MM.1S (cell line): ENCODE data around the gene LMNA.
A peak's percentile ranks its signal among the peaks of the same experiment; 100 is the strongest.

ENCODE experiments used
- DNase-seq: peaks from one replicate; pipeline ENCODE4 v3.0.0-alpha.2; 2015
- H2AFZ ChIP-seq: fragments of 300-600 bp; sonication (generic); 2 replicates; pipeline ENCODE4 v1.6.0; 2016; ENCODE audit warnings: antibody characterized with exemption, low read length
- H3F3A ChIP-seq: fragments of 300-600 bp; sonication (generic); 2 replicates; pipeline ENCODE4 v1.6.1; 2016; ENCODE audit warnings: mild to moderate bottlenecking, antibody characterized with exemption, low read length, moderate library complexity, mixed read lengths; ENCODE audit not compliant: insufficient read depth
- H3K27ac ChIP-seq: fragments of 300-600 bp; sonication (generic); 2 replicates; pipeline ENCODE4 v1.5.1; 2016; ENCODE audit warnings: mild to moderate bottlenecking, low read length
- H3K27me3 ChIP-seq: fragments of 300-600 bp; sonication (generic); replicated peaks from 2 replicates; pipeline ENCODE4 v1.6.0; 2016; ENCODE audit warnings: low read length; ENCODE audit not compliant: insufficient read depth
- H3K36me3 ChIP-seq: fragments of 300-600 bp; sonication (generic); replicated peaks from 2 replicates; pipeline ENCODE4 v1.6.1; 2016; ENCODE audit warnings: mild to moderate bottlenecking, low read length, mixed read lengths; ENCODE audit not compliant: insufficient read depth
- H3K4me1 ChIP-seq: fragments of 300-600 bp; sonication (generic); 2 replicates; pipeline ENCODE4 v1.6.1; 2016; ENCODE audit warnings: low read length, mixed read lengths
- H3K4me2 ChIP-seq: fragments of 300-600 bp; sonication (generic); 2 replicates; pipeline ENCODE4 v1.6.0; 2016; ENCODE audit warnings: low read depth, low read length
- H3K4me3 ChIP-seq: fragments of 300-600 bp; sonication (generic); 2 replicates; pipeline ENCODE4 v1.5.1; 2016; ENCODE audit warnings: low read length, mixed read lengths
- H3K79me2 ChIP-seq: fragments of 300-600 bp; sonication (generic); 2 replicates; pipeline ENCODE4 v1.6.1; 2016; ENCODE audit warnings: mixed run types, low read length, mixed read lengths
- H3K9ac ChIP-seq: fragments of 300-600 bp; sonication (generic); 2 replicates; pipeline ENCODE4 v1.6.1; 2016; ENCODE audit warnings: low read length, mixed read lengths
- H3K9me2 ChIP-seq: fragments of 300-600 bp; sonication (generic); replicated peaks from 2 replicates; pipeline ENCODE4 v1.6.1; 2016; ENCODE audit warnings: mild to moderate bottlenecking, low read length, mixed read lengths; ENCODE audit not compliant: insufficient read depth
- H3K9me3 ChIP-seq: fragments of 300-600 bp; sonication (generic); replicated peaks from 2 replicates; pipeline ENCODE4 v1.6.1; 2016; ENCODE audit warnings: mild to moderate bottlenecking, low read length, mixed read lengths; ENCODE audit not compliant: insufficient read depth
- H4K20me1 ChIP-seq: fragments of 300-600 bp; sonication (generic); 2 replicates; pipeline ENCODE4 v1.6.1; 2016; ENCODE audit warnings: mild to moderate bottlenecking, low read length, moderate library complexity, mixed read lengths; ENCODE audit not compliant: insufficient read depth
- CTCF ChIP-seq: fragments of 300-600 bp; sonication (generic); IDR thresholded peaks from 2 replicates; pipeline ENCODE4 v1.5.1; 2016; ENCODE audit warnings: antibody characterized with exemption, low read length, mixed read lengths
- EZH2 ChIP-seq: fragments of 300-600 bp; sonication (generic); optimal IDR thresholded peaks from 2 replicates; pipeline ENCODE3; 2017; ENCODE audit warnings: low read depth, mild to moderate bottlenecking, antibody characterized with exemption, low read length, mixed read lengths
- EZH2phosphoT487 ChIP-seq: fragments of 300-600 bp; sonication (generic); IDR thresholded peaks from 2 replicates; pipeline ENCODE4 v1.6.1; 2018; ENCODE audit warnings: antibody characterized with exemption, low read length

Gene LMNA

GRCh38 chr1:156081917-156082308 is 32.6 kb upstream of the LMNA start:
- H3K79me2 ChIP-seq, result no peaks in the 10 kb centered on the region
- H3K4me2 ChIP-seq, result peak overlapping the region; percentile 99
- peak overlapping the region; percentile 98 for H2AFZ ChIP-seq
- no peak overlapping the region for H3K27ac ChIP-seq
- DNase-seq, result no peak
- no peaks in the 10 kb centered on the region for H3K9me2 ChIP-seq
- peaks cover 5% of the 10 kb centered on the region for H3K4me1 ChIP-seq
- H3K4me3 ChIP-seq, result peak overlapping the region; percentile 90
- peaks cover 54% of the 10 kb centered on the region for H3K27me3 ChIP-seq
- TF ChIP-seq EZH2phosphoT487 (no peak), CTCF (no peak), EZH2 (no peak)
- H3K9ac ChIP-seq, result peak overlapping the region; percentile 31; the same call in 1 of the 2 replicates
- no peaks in the 10 kb centered on the region for H4K20me1 ChIP-seq
- no peaks in the 10 kb centered on the region for H3F3A ChIP-seq
- H3K9me3 ChIP-seq, result no peaks in the 10 kb centered on the region
- no peaks in the 10 kb centered on the region for H3K36me3 ChIP-seq

GRCh38 chr1:156082309-156083091 is 32.0 kb upstream of the LMNA start, which contains the start of gene MEX3A:
Gene MEX3A, minus strand, starts transcription at chr1:156082465. Its CDS starts 467 bp downstream, at chr1:156081998.
- Histone ChIP-seq H3K79me2 (no peaks in the 10 kb centered on the region), H3K9me2 (no peaks in the 10 kb centered on the region), H2AFZ (peak within 1 kb of the TSS; percentile 98), H3K4me2 (peak within 1 kb of the TSS; percentile 99), H3K4me3 (peak within 1 kb of the TSS; percentile 90), H3K27me3 (peaks cover 53% of the 10 kb centered on the region), H3K27ac (no peak within 1 kb of the TSS), H3F3A (no peaks in the 10 kb centered on the region), H3K9ac (peak within 1 kb of the TSS; percentile 31; the same call in 1 of the 2 replicates), H3K36me3 (no peaks in the 10 kb centered on the region), H4K20me1 (no peaks in the 10 kb centered on the region), H3K4me1 (peaks cover 5% of the 10 kb centered on the region), H3K9me3 (no peaks in the 10 kb centered on the region)
- peak; percentile 65 for DNase-seq
- no peak for TF ChIP-seq CTCF
- no peak for TF ChIP-seq EZH2phosphoT487
- TF ChIP-seq EZH2, result no peak

- no peak overlapping the region for H3K27ac ChIP-seq
- peaks cover 38% of the 10 kb centered on the region for H3K27me3 ChIP-seq
- DNase-seq, result no peak
- H3K36me3 ChIP-seq, result no peaks in the 10 kb centered on the region
- no peak overlapping the region for H2AFZ ChIP-seq
- TF ChIP-seq EZH2, result no peak
- no peak for TF ChIP-seq EZH2phosphoT487
- no peak for TF ChIP-seq CTCF
- no peak overlapping the region for H3K4me3 ChIP-seq
- no peaks in the 10 kb centered on the region for H3K79me2 ChIP-seq
- no peaks in the 10 kb centered on the region for H3K9me2 ChIP-seq
- H3K9ac ChIP-seq, result no peak overlapping the region
- no peak overlapping the region for H3K4me2 ChIP-seq
- H3K4me1 ChIP-seq, result peaks cover 5% of the 10 kb centered on the region
- no peaks in the 10 kb centered on the region for H3K9me3 ChIP-seq
- no peaks in the 10 kb centered on the region for H3F3A ChIP-seq
- H4K20me1 ChIP-seq, result no peaks in the 10 kb centered on the region
These were observed 30.4 kb upstream of the LMNA start for GRCh38 chr1:156083800-156084790.
